ENCODE results near the gene LPAR5. TPM values are rescaled to one million over a fixed set of nuclear protein-coding genes. Genes with fewer than 3 reads are reported as not detected.

LPAR5 gene
- total and polyA plus RNA-seq, 2 experiments from 2014 or later = 0.32 to 0.38 TPM

DNA sequence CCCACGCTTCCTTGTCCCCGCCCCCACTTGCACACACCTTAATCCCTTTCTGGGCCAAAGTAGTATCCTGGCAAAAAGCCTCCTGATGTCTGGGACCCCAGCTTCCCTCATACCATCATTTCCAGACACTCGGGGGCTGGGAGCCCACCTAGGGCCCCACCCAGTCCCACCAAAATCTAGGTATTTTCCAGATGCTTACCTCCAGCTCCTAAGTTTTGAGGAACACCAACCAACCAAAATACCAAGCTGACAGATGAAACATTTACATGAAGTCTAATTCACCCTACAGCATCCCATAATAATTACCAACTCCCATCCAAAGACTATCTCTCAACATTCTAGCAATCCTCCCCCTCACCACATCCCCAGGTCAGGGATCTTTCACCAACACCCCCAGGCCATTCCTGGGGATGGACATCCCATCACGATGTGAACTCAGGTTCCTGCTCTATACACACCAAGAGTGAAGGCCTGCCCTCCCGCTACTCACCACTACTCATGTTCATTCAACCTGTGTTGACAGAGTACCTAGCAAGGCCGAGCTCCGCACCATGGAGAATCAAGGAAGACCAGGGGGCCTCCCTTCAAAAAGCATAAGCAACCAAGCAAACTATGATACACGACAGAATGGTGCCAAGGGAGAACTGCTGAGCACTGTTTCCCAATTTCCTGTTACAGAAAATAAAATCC is 27.0 kb downstream of the LPAR5 start:
- no peak overlapping the region for H2AFZ ChIP-seq
- H3K4me3 ChIP-seq = no peak overlapping the region
- ATAC-seq (no peak), DNase-seq (ENCODE audit: low spot score) (peak; percentile 47)
- H3K79me2 ChIP-seq (replicated peaks; ENCODE audit: insufficient read depth) = peaks cover 28% of the 10 kb centered on the region
- Mint-ChIP-seq H3K27ac (no peak overlapping the region), H3K4me1 (peaks cover 42% of the 10 kb centered on the region), H3K27me3 (ENCODE audit: insufficient read depth, low read depth, poor library complexity) (peaks cover 22% of the 10 kb centered on the region), H3K36me3 (ENCODE audit: low read depth) (peaks cover 22% of the 10 kb centered on the region), H3K9me3 (no peaks in the 10 kb centered on the region; the same call in 2 of the 3 replicates), H3K4me3 (no peak overlapping the region)
- no peak overlapping the region for H3K27ac ChIP-seq (ENCODE audit: low read depth)
- no peak for TF ChIP-seq EZH2phosphoT487 (IDR thresholded peaks at IDR 0.05; ENCODE audit: unreplicated experiment)
- no peak for TF ChIP-seq JUNB (IDR thresholded peaks at IDR 0.05; ENCODE audit: unreplicated experiment)
- no peak for TF ChIP-seq POLR2AphosphoS5 (IDR thresholded peaks at IDR 0.05; ENCODE audit: low read depth)
- TF ChIP-seq, protein P1, sequence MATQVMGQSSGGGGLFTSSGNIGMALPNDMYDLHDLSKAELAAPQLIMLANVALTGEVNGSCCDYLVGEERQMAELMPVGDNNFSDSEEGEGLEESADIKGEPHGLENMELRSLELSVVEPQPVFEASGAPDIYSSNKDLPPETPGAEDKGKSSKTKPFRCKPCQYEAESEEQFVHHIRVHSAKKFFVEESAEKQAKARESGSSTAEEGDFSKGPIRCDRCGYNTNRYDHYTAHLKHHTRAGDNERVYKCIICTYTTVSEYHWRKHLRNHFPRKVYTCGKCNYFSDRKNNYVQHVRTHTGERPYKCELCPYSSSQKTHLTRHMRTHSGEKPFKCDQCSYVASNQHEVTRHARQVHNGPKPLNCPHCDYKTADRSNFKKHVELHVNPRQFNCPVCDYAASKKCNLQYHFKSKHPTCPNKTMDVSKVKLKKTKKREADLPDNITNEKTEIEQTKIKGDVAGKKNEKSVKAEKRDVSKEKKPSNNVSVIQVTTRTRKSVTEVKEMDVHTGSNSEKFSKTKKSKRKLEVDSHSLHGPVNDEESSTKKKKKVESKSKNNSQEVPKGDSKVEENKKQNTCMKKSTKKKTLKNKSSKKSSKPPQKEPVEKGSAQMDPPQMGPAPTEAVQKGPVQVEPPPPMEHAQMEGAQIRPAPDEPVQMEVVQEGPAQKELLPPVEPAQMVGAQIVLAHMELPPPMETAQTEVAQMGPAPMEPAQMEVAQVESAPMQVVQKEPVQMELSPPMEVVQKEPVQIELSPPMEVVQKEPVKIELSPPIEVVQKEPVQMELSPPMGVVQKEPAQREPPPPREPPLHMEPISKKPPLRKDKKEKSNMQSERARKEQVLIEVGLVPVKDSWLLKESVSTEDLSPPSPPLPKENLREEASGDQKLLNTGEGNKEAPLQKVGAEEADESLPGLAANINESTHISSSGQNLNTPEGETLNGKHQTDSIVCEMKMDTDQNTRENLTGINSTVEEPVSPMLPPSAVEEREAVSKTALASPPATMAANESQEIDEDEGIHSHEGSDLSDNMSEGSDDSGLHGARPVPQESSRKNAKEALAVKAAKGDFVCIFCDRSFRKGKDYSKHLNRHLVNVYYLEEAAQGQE (IDR thresholded peaks at IDR 0.05; ENCODE audit: unreplicated experiment) = no peak
- TF ChIP-seq, protein P2, sequence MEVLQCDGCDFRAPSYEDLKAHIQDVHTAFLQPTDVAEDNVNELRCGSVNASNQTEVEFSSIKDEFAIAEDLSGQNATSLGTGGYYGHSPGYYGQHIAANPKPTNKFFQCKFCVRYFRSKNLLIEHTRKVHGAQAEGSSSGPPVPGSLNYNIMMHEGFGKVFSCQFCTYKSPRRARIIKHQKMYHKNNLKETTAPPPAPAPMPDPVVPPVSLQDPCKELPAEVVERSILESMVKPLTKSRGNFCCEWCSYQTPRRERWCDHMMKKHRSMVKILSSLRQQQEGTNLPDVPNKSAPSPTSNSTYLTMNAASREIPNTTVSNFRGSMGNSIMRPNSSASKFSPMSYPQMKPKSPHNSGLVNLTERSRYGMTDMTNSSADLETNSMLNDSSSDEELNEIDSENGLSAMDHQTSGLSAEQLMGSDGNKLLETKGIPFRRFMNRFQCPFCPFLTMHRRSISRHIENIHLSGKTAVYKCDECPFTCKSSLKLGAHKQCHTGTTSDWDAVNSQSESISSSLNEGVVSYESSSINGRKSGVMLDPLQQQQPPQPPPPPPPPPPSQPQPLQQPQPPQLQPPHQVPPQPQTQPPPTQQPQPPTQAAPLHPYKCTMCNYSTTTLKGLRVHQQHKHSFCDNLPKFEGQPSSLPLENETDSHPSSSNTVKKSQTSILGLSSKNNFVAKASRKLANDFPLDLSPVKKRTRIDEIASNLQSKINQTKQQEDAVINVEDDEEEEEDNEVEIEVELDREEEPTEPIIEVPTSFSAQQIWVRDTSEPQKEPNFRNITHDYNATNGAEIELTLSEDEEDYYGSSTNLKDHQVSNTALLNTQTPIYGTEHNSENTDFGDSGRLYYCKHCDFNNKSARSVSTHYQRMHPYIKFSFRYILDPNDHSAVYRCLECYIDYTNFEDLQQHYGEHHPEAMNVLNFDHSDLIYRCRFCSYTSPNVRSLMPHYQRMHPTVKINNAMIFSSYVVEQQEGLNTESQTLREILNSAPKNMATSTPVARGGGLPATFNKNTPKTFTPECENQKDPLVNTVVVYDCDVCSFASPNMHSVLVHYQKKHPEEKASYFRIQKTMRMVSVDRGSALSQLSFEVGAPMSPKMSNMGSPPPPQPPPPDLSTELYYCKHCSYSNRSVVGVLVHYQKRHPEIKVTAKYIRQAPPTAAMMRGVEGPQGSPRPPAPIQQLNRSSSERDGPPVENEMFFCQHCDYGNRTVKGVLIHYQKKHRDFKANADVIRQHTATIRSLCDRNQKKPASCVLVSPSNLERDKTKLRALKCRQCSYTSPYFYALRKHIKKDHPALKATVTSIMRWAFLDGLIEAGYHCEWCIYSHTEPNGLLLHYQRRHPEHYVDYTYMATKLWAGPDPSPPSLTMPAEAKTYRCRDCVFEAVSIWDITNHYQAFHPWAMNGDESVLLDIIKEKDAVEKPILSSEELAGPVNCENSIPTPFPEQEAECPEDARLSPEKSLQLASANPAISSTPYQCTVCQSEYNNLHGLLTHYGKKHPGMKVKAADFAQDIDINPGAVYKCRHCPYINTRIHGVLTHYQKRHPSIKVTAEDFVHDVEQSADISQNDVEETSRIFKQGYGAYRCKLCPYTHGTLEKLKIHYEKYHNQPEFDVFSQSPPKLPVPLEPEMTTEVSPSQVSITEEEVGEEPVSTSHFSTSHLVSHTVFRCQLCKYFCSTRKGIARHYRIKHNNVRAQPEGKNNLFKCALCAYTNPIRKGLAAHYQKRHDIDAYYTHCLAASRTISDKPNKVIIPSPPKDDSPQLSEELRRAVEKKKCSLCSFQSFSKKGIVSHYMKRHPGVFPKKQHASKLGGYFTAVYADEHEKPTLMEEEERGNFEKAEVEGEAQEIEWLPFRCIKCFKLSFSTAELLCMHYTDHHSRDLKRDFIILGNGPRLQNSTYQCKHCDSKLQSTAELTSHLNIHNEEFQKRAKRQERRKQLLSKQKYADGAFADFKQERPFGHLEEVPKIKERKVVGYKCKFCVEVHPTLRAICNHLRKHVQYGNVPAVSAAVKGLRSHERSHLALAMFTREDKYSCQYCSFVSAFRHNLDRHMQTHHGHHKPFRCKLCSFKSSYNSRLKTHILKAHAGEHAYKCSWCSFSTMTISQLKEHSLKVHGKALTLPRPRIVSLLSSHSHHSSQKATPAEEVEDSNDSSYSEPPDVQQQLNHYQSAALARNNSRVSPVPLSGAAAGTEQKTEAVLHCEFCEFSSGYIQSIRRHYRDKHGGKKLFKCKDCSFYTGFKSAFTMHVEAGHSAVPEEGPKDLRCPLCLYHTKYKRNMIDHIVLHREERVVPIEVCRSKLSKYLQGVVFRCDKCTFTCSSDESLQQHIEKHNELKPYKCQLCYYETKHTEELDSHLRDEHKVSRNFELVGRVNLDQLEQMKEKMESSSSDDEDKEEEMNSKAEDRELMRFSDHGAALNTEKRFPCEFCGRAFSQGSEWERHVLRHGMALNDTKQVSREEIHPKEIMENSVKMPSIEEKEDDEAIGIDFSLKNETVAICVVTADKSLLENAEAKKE (CRISPR knock-in tag; IDR thresholded peaks at IDR 0.05) = no peak
- TF ChIP-seq STAT1 (IDR thresholded peaks at IDR 0.05; ENCODE audit: unreplicated experiment) = no peak
- TF ChIP-seq ZNF114 (CRISPR knock-in tag; IDR thresholded peaks at IDR 0.05) = no peak
- TF ChIP-seq ZNF331 (CRISPR knock-in tag; IDR thresholded peaks at IDR 0.05; ENCODE audit: low read depth) = no peak
- TF ChIP-seq CREB1 (CRISPR knock-in tag; IDR thresholded peaks at IDR 0.05; ENCODE audit: low read depth) = no peak
- TF ChIP-seq, protein P3, sequence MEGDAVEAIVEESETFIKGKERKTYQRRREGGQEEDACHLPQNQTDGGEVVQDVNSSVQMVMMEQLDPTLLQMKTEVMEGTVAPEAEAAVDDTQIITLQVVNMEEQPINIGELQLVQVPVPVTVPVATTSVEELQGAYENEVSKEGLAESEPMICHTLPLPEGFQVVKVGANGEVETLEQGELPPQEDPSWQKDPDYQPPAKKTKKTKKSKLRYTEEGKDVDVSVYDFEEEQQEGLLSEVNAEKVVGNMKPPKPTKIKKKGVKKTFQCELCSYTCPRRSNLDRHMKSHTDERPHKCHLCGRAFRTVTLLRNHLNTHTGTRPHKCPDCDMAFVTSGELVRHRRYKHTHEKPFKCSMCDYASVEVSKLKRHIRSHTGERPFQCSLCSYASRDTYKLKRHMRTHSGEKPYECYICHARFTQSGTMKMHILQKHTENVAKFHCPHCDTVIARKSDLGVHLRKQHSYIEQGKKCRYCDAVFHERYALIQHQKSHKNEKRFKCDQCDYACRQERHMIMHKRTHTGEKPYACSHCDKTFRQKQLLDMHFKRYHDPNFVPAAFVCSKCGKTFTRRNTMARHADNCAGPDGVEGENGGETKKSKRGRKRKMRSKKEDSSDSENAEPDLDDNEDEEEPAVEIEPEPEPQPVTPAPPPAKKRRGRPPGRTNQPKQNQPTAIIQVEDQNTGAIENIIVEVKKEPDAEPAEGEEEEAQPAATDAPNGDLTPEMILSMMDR (conservative IDR thresholded peaks at IDR 0.05; ENCODE audit: low read depth in 2 of 2) = no peak
- TF ChIP-seq, protein P4, sequence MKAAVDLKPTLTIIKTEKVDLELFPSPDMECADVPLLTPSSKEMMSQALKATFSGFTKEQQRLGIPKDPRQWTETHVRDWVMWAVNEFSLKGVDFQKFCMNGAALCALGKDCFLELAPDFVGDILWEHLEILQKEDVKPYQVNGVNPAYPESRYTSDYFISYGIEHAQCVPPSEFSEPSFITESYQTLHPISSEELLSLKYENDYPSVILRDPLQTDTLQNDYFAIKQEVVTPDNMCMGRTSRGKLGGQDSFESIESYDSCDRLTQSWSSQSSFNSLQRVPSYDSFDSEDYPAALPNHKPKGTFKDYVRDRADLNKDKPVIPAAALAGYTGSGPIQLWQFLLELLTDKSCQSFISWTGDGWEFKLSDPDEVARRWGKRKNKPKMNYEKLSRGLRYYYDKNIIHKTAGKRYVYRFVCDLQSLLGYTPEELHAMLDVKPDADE (IDR thresholded peaks at IDR 0.05) = no peak
- H4K20me1 ChIP-seq (replicated peaks; ENCODE audit: insufficient read depth) = peaks cover 21% of the 10 kb centered on the region
- H3K36me3 ChIP-seq (ENCODE audit: insufficient read depth) = no peaks in the 10 kb centered on the region; the same call in 1 of the 2 replicates
- peaks cover 24% of the 10 kb centered on the region; the same call in 1 of the 2 replicates for H3F3A ChIP-seq (replicated peaks; ENCODE audit: low read depth)
- H3K27me3 ChIP-seq (ENCODE audit: insufficient read depth) = no peaks in the 10 kb centered on the region
- H3K9me2 ChIP-seq (ENCODE audit: insufficient read depth) = peaks cover 6% of the 10 kb centered on the region; the same call in 1 of the 2 replicates
- H3K4me2 ChIP-seq = no peak overlapping the region
- peaks cover 48% of the 10 kb centered on the region for H3K4me1 ChIP-seq (ENCODE audit: insufficient read depth)
